HepG2 (cell line): Measurements from ENCODE around the gene RANBP17. TPM values are rescaled to one million over a fixed set of nuclear protein-coding genes. Genes with fewer than 3 reads are reported as not detected.

ENCODE experiments used
- ATAC-seq: fragments of 200-7000 bp; cut with Tn5 transposase; 3 replicates; pipeline ENCODE4 v1.9.1; 2020; ENCODE audit warnings: mild to moderate bottlenecking, moderate library complexity
- BruUV-seq: library from RNA; stranded (reverse); fragments of 400-500 nt; replicated peaks from 2 replicates; lab custom pipeline; 2021; lab: Mats Ljungman, UMichigan
- CTCF ChIA-PET: fragments of 300-600 bp; formaldehyde crosslinking; extraction: SDS; loops from one replicate; lab custom pipeline; 2021; ENCODE audit warnings: low total read pairs, inconsistent platforms, low intra/inter-chr PET ratio; lab: Yijun Ruan, JAX
- POLR2A ChIA-PET: fragments of 350-600 bp; sonication (Branson Sonifier 250); formaldehyde crosslinking; loops from one replicate; lab custom pipeline; 2020; ENCODE audit warnings: antibody characterized with exemption, inconsistent platforms; lab: Yijun Ruan, JAX
- DNase-seq: peaks from one replicate; pipeline ENCODE4 v3.0.0-alpha.2; 2015; ENCODE audit warnings: low spot score
- FAIRE-seq: peaks from 3 replicates; lab custom pipeline; 2011; peaks lifted over from hg19 to GRCh38; lab: Jason Lieb, UNC
- H2AFZ ChIP-seq: one replicate; pipeline ENCODE4 v1.6.1; 2011; ENCODE audit warnings: low read length, inconsistent platforms
- H3K27ac ChIP-seq: fragments of 300-600 bp; 3 replicates; pipeline ENCODE4 v1.8.0; 2011; ENCODE audit warnings: mixed run types, mild to moderate bottlenecking, mixed read lengths, low read length, inconsistent platforms; ENCODE audit not compliant: insufficient read depth; ENCODE audit errors: extremely low read length
- H3K27me3 ChIP-seq, 2 experiments: fragments of 200-600 bp in 1 of 2; 2 replicates in 1 of 2; 3 replicates in 1 of 2; pipeline versions ENCODE4 v1.6.0 to v1.8.0; 2011; ENCODE audit warnings: low read length in 2 of 2, mild to moderate bottlenecking in 2 of 2, moderate library complexity in 2 of 2, inconsistent platforms in 1 of 2; ENCODE audit not compliant: insufficient read depth in 2 of 2, control insufficient read depth in 1 of 2
- H3K36me3 ChIP-seq, 2 experiments: fragments of 200-600 bp in 1 of 2; replicated peaks in 1 of 2; 2 replicates in 1 of 2; 3 replicates in 1 of 2; pipeline versions ENCODE4 v1.5.1 to v1.8.0; 2011; ENCODE audit warnings: low read length in 2 of 2, inconsistent platforms in 1 of 2; ENCODE audit not compliant: insufficient read depth in 2 of 2, control insufficient read depth in 1 of 2
- H3K4me1 ChIP-seq: 2 replicates; pipeline ENCODE4 v1.5.1; 2012; ENCODE audit warnings: low read length, inconsistent platforms; ENCODE audit not compliant: insufficient read depth
- H3K4me2 ChIP-seq: 2 replicates; pipeline ENCODE4 v1.6.0; 2011; ENCODE audit warnings: low read depth, low read length, inconsistent platforms
- H3K4me3 ChIP-seq, 3 experiments: fragments of 200-600 bp in 1 of 3; sonication (generic), shearing (Covaris generic) in 1 of 3; replicated peaks in 1 of 3; 2 replicates each; pipeline ENCODE4 v1.5.1; 2011 to 2016; ENCODE audit warnings: low read length in 3 of 3, inconsistent platforms in 2 of 3, low read depth in 2 of 3, mild to moderate bottlenecking in 2 of 3, control low read depth in 1 of 3, mixed read lengths in 1 of 3; ENCODE audit not compliant: insufficient read depth in 1 of 3
- H3K79me2 ChIP-seq: one replicate; pipeline ENCODE4 v1.6.1; 2011; ENCODE audit warnings: low read length, inconsistent platforms; ENCODE audit not compliant: insufficient read depth
- H3K9ac ChIP-seq: 2 replicates; pipeline ENCODE4 v1.6.0; 2011; ENCODE audit warnings: mild to moderate bottlenecking, low read depth, low read length, inconsistent platforms; ENCODE audit not compliant: insufficient read depth
- H3K9me3 ChIP-seq: 2 replicates; pipeline ENCODE4 v1.5.1; 2012; ENCODE audit warnings: mild to moderate bottlenecking, low read length
- H4K20me1 ChIP-seq: 2 replicates; pipeline ENCODE4 v1.6.0; 2011; ENCODE audit warnings: inconsistent platforms, mild to moderate bottlenecking, low read length, moderate library complexity; ENCODE audit not compliant: insufficient read depth
- CTCF ChIP-seq: sonication (generic); formaldehyde crosslinking; IDR thresholded peaks from 2 replicates; pipeline ENCODE4 v1.5.0; 2020; ENCODE audit warnings: mild to moderate bottlenecking, missing genetic modification reagents, moderate library complexity
- E2F5 ChIP-seq: sonication (generic); formaldehyde crosslinking; conservative IDR thresholded peaks from 2 replicates; pipeline ENCODE4 v1.4.0; 2020; ENCODE audit warnings: missing genetic modification reagents
- FOXO4 ChIP-seq: sonication (generic); formaldehyde crosslinking; conservative IDR thresholded peaks from 2 replicates; pipeline ENCODE4 v1.8.1; 2023; ENCODE audit warnings: missing genetic modification reagents
- MXI1 ChIP-seq: IDR thresholded peaks from 3 replicates; pipeline ENCODE4 v1.6.1; 2012; ENCODE audit warnings: low read depth, low read length, inconsistent platforms, borderline replicate concordance
- NCOA2 ChIP-seq: sonication (generic); formaldehyde crosslinking; IDR thresholded peaks from 2 replicates; pipeline ENCODE4 v1.8.0; 2022; ENCODE audit warnings: inconsistent platforms
- PAX8 ChIP-seq: sonication (generic); formaldehyde crosslinking; IDR thresholded peaks from 2 replicates; pipeline ENCODE4 v1.8.0; 2022; ENCODE audit warnings: mild to moderate bottlenecking, missing genetic modification reagents, borderline replicate concordance
- PTBP1 ChIP-seq: fragments of 200-400 bp; formaldehyde crosslinking; IDR thresholded peaks from 2 replicates; pipeline ENCODE4 v1.6.1; 2018; ENCODE audit warnings: low read length, low read depth; ENCODE audit not compliant: poor library complexity, severe bottlenecking
- SRSF1 ChIP-seq: fragments of 200-400 bp; formaldehyde crosslinking; optimal IDR thresholded peaks from 2 replicates; pipeline ENCODE3; 2017; ENCODE audit warnings: mild to moderate bottlenecking, low read depth, low read length, moderate library complexity
- SRY ChIP-seq: sonication (generic); formaldehyde crosslinking; IDR thresholded peaks from 2 replicates; pipeline ENCODE4 v1.8.0; 2022; ENCODE audit warnings: mild to moderate bottlenecking, missing genetic modification reagents
- TP53 ChIP-seq: sonication (generic); formaldehyde crosslinking; conservative IDR thresholded peaks from 2 replicates; pipeline ENCODE4 v1.4.0; 2020; ENCODE audit warnings: missing genetic modification reagents
- ZBTB49 ChIP-seq: sonication (generic); formaldehyde crosslinking; IDR thresholded peaks from 2 replicates; pipeline ENCODE4 v1.4.0; 2020; ENCODE audit warnings: missing genetic modification reagents, borderline replicate concordance
- ZFAT ChIP-seq: sonication (generic); formaldehyde crosslinking; conservative IDR thresholded peaks from 2 replicates; pipeline ENCODE4 v1.8.1; 2023; ENCODE audit warnings: missing genetic modification reagents, inconsistent platforms
- ZNF350 ChIP-seq: sonication (generic); formaldehyde crosslinking; IDR thresholded peaks from 2 replicates; pipeline ENCODE4 v1.4.0; 2020; ENCODE audit warnings: mild to moderate bottlenecking, low read depth, missing genetic modification reagents, borderline replicate concordance
- ZNF441 ChIP-seq: sonication (generic); formaldehyde crosslinking; IDR thresholded peaks from 2 replicates; pipeline ENCODE4 v1.7.0; 2021; ENCODE audit warnings: missing genetic modification reagents, borderline replicate concordance
- ZNF7 ChIP-seq: IDR thresholded peaks from 2 replicates; pipeline ENCODE4 v1.6.1; 2016; ENCODE audit warnings: missing biosample characterization, missing genetic modification reagents
- ZNF800 ChIP-seq: sonication (generic); formaldehyde crosslinking; IDR thresholded peaks from 2 replicates; pipeline ENCODE4 v1.4.0; 2020; ENCODE audit warnings: missing genetic modification reagents
- in situ Hi-C: cut with HindIII; loops from 2 replicates; pipeline ENCODE4 v1.10.0; 2017; ENCODE audit warnings: low pct_unique_long_range_greater_than_20kb; ENCODE audit not compliant: extremely low pct_ligation_motif_present
- intact Hi-C: fragments of 100-400 bp; cut with micrococcal nuclease; formaldehyde crosslinking; loops from one replicate; pipeline ENCODE4 v1.10.0; 2022; ENCODE audit not compliant: unreplicated experiment
- polyA plus RNA-seq, 8 experiments: library from polyadenylated mRNA; depleted of rRNA in 3 of 8; stranded (reverse) in 7 of 8; unstranded in 1 of 8; fragments of >200 nt; fragmentation: Illumina TruSeq in 4 of 8; extraction: Trizol in 4 of 8; gene quantifications; 2 replicates each; pipeline versions ENCODE4 v1.2.1 to v1.2.3, GENCODE V29; 2011 to 2016; ENCODE audit warnings: low read depth in 4 of 8, missing spikeins in 1 of 8, mixed read lengths in 1 of 8; ENCODE audit not compliant: insufficient read depth in 1 of 8
- total RNA-seq, 5 experiments: library from RNA; depleted of rRNA; stranded (reverse); fragments of >200 nt; fragmentation: Illumina TruSeq; extraction: Trizol; gene quantifications; 2 replicates each; pipeline ENCODE4 v1.2.3, GENCODE V29; 2016; ENCODE audit warnings: low read depth in 1 of 5

RANBP17 gene
- total and polyA plus RNA-seq, 2 of the 13 experiments (the other 11 are each of a cell fraction or from before 2014, with no cell fraction given): not detected

- TF ChIP-seq TP53: no peak
- no peak for TF ChIP-seq CTCF
- no peak for TF ChIP-seq ZBTB49 (CRISPR knock-in tag)
Observed at GRCh38 chr5:170846416-170846815, 15.4 kb upstream of the RANBP17 start (continued).

- no peak for FAIRE-seq
- Histone ChIP-seq H2AFZ (no peak overlapping the region), H3K4me3 (no peak overlapping the region), H3K9me3 (no peaks in the 10 kb centered on the region), H3K27ac (no peak overlapping the region), H3K4me1 (no peaks in the 10 kb centered on the region), H3K9ac (no peak overlapping the region), H3K27me3 (no peaks in the 10 kb centered on the region), H3K79me2 (no peaks in the 10 kb centered on the region), H3K4me2 (no peak overlapping the region), H4K20me1 (no peaks in the 10 kb centered on the region), H3K36me3 (no peaks in the 10 kb centered on the region)
- POLR2A ChIA-PET: no interaction called here
- no TSS peak for BruUV-seq
- no peak for DNase-seq
- CTCF ChIA-PET: no interaction called here
- intact Hi-C loops: no loop called here
- in situ Hi-C loops: no loop called here
- ATAC-seq: no peak
- TF ChIP-seq ZNF441 (CRISPR knock-in tag) (no peak), FOXO4 (CRISPR knock-in tag) (no peak), ZFAT (no peak), E2F5 (CRISPR knock-in tag) (no peak), SRY (CRISPR knock-in tag) (no peak), MXI1 (no peak), NCOA2 (CRISPR knock-in tag) (no peak), PTBP1 (no peak), SRSF1 (no peak), ZNF350 (CRISPR knock-in tag) (no peak), ZNF800 (no peak), PAX8 (CRISPR knock-in tag) (no peak), ZNF7 (CRISPR knock-in tag) (no peak)
Observed at GRCh38 chr5:170846846-170847245, 15.0 kb upstream of the RANBP17 start.
